ENCODE data around the gene CHRNA4.

The CHRNA4 gene

GRCh38 chr20:63326314-63327230 is 34.6 kb downstream of the CHRNA4 start:
- Histone ChIP-seq H3K27ac (peak overlapping the region; percentile 36), H3K4me3 (ENCODE audit: low read depth, low read length) (no peak overlapping the region), H3K9me3 (ENCODE audit: control insufficient read depth, low read length) (no peaks in the 10 kb centered on the region), H2AFZ (no peak overlapping the region), H3K4me1 (peaks cover 47% of the 10 kb centered on the region), H3K36me3 (ENCODE audit: control insufficient read depth, insufficient read depth, low read length) (no peaks in the 10 kb centered on the region), H3K9ac (no peak overlapping the region), H3K4me2 (ENCODE audit: low read length) (no peak overlapping the region), H3K79me2 (peaks cover 14% of the 10 kb centered on the region), H3K27me3 (ENCODE audit: control insufficient read depth, insufficient read depth, low read length) (no peaks in the 10 kb centered on the region)
- no peak for TF ChIP-seq CTCF (IDR thresholded peaks at IDR 0.05)

GRCh38 chr20:63325554-63326313 is 35.4 kb downstream of the CHRNA4 start:
- Histone ChIP-seq H3K4me2 (ENCODE audit: low read length) (no peak overlapping the region), H3K27me3 (ENCODE audit: control insufficient read depth, insufficient read depth, low read length) (no peaks in the 10 kb centered on the region), H3K4me1 (peaks cover 38% of the 10 kb centered on the region), H3K9ac (no peak overlapping the region), H3K9me3 (ENCODE audit: control insufficient read depth, low read length) (no peaks in the 10 kb centered on the region), H3K27ac (no peak overlapping the region), H2AFZ (no peak overlapping the region), H3K79me2 (peaks cover 14% of the 10 kb centered on the region), H3K36me3 (ENCODE audit: control insufficient read depth, insufficient read depth, low read length) (no peaks in the 10 kb centered on the region), H3K4me3 (ENCODE audit: low read depth, low read length) (no peak overlapping the region)
- no peak for TF ChIP-seq CTCF (IDR thresholded peaks at IDR 0.05)

- no peaks in the 10 kb centered on the region for H3K27me3 ChIP-seq (ENCODE audit: control insufficient read depth, insufficient read depth, low read length)
- peaks cover 14% of the 10 kb centered on the region for H3K79me2 ChIP-seq
- H2AFZ ChIP-seq, result no peak overlapping the region
- H3K36me3 ChIP-seq (ENCODE audit: control insufficient read depth, insufficient read depth, low read length), result no peaks in the 10 kb centered on the region
- no peak overlapping the region for H3K9ac ChIP-seq
- TF ChIP-seq CTCF (IDR thresholded peaks at IDR 0.05), result no peak
- peaks cover 34% of the 10 kb centered on the region for H3K4me1 ChIP-seq
- no peak overlapping the region for H3K4me3 ChIP-seq (ENCODE audit: low read depth, low read length)
- H3K9me3 ChIP-seq (ENCODE audit: control insufficient read depth, low read length), result no peaks in the 10 kb centered on the region
- H3K4me2 ChIP-seq (ENCODE audit: low read length), result no peak overlapping the region
- no peak overlapping the region for H3K27ac ChIP-seq
These were observed 36.1 kb downstream of the CHRNA4 start for GRCh38 chr20:63325021-63325471.

GRCh38 chr20:63323357-63323981 is 37.7 kb downstream of the CHRNA4 start:
- TF ChIP-seq CTCF (IDR thresholded peaks at IDR 0.05), result no peak
- Histone ChIP-seq H3K4me2 (ENCODE audit: low read length) (no peak overlapping the region), H3K27me3 (ENCODE audit: control insufficient read depth, insufficient read depth, low read length) (no peaks in the 10 kb centered on the region)

More at GRCh38 chr20:63323357-63323981, 37.7 kb downstream of the CHRNA4 start:
- Histone ChIP-seq H3K4me3 (ENCODE audit: low read depth, low read length) (no peak overlapping the region), H3K9ac (no peak overlapping the region), H3K36me3 (ENCODE audit: control insufficient read depth, insufficient read depth, low read length) (no peaks in the 10 kb centered on the region), H3K9me3 (ENCODE audit: control insufficient read depth, low read length) (no peaks in the 10 kb centered on the region), H3K27ac (no peak overlapping the region), H3K79me2 (peaks cover 16% of the 10 kb centered on the region), H3K4me1 (peaks cover 20% of the 10 kb centered on the region), H2AFZ (no peak overlapping the region)

Measured in parathyroid adenoma (tissue), 2 donors.